Hippocampal formation (tissue), 2 donors: ENCODE data around the gene FTSJ3.

ENCODE experiments used
- DNase-seq, 2 donors: peaks; one replicate each; lab custom pipeline; 2025; lab: John Stamatoyannopoulos, UW

FTSJ3 gene

DNA sequence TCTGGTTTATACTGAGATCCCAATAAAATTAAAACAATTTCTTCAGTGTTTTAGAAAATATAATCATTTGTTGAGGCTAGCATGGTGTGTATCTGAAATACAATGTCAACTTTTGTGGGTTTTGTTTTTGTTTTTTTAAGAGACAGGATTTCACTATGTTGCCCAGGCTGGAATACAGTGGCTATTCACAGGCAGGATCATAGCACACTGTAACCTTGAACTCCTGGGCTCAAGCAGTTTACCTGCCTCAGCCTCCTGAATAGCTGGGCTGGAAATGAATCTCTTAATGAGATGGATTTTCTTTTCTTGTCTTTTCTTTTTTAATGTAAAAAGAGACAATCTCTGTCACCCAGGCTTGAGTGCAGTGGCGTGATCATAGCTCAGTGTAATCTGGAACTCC lies 41.3 kb downstream of the FTSJ3 start:
- DNase-seq = no peak

DNA sequence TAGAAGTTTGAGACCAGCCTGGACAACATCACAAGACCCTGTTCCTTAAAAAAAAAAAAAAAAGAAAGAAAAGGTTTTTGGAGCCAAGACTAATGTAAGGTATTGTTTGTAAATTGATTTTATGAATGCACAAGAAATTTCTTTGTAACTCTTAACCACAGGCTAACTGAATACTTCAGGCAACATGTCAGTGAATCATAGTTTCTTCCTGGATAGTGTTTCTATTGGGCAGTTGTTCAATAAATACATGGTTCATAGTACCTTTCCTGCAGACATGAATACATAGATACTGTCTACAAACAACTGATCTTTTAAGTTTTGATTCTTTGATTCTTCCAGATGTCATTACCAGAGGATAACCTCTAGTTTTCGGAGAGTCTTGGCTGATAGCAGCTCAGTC lies 41.9 kb downstream of the FTSJ3 start:
- DNase-seq = no peak

- DNase-seq = no peak
These were observed 43.9 kb downstream of the FTSJ3 start for GRCh38 chr17:63783522-63783921.

- no peak for DNase-seq
These were observed 46.5 kb downstream of the FTSJ3 start for GRCh38 chr17:63780928-63781327.

GRCh38 chr17:63780507-63780906 lies 47.0 kb downstream of the FTSJ3 start:
- no peak for DNase-seq

- no peak for DNase-seq
These were observed 52.0 kb downstream of the FTSJ3 start for GRCh38 chr17:63775420-63775819.

DNA sequence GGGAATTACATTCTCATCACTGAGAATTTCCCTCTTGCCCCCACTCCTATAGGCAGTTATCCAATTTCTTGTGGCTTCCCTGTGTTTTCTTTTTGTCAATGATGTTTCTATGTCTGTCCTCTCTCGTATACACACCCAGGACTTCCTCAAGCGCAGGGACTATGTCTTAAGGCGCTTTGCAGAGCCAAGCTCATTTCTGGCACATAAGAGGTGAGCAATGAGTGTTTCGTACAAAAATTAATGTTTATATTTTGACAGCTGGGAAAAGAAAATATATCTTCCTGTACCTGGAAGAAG lies 52.5 kb downstream of the FTSJ3 start:
- no peak for DNase-seq

- DNase-seq = peak in 1 of 2 donors; percentile 6
These were observed 53.1 kb downstream of the FTSJ3 start, which contains the start of gene DDX42 for GRCh38 chr17:63774141-63774968. Gene DDX42, plus strand, starts transcription at chr17:63774170. Its CDS starts 12,880 bp downstream, at chr17:63787050.

GRCh38 chr17:63773272-63774140 lies 54.0 kb downstream of the FTSJ3 start, which contains the start of gene CCDC47:
Gene CCDC47, minus strand, starts transcription at chr17:63773597. Its CDS starts 7,422 bp downstream, at chr17:63766175.
- peak; percentile 98 to 99 for DNase-seq

DNA sequence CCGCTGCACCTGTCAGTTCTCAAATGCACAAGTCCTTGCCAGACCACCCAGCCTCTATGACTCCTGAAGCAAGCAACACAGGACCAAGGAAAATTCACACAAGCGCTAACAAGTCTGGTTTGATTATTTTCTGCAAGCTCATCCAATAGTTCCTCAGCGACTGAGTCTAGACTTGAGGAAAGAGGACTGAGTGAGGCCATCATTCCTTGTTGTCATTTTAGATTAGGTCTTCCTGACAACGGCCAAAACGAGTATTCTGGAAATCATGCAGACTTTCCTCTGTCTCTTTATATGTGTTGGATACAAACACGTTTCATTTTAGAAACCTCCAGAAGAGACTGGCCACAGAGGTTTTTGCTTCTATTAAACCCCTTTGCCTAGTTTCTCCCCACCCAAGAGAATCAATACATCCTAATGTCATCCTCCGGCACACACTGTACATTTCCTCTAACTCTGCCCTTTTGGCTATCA lies 54.6 kb downstream of the FTSJ3 start:
- no peak for DNase-seq
